GM18873 (cell line): ENCODE results near the gene NOTCH1.

Source experiments
- ATAC-seq: cut with Tn5 transposase; IDR thresholded peaks from one replicate; pipeline ENCODE4 v1.9.1; 2021; ENCODE audit warnings: mild to moderate bottlenecking, moderate library complexity, moderate number of reproducible peaks; ENCODE audit not compliant: unreplicated experiment, low FRiP score

The NOTCH1 gene

GRCh38 chr9:136545965-136546696 lies at the start of gene NOTCH1:
Gene NOTCH1 (minus strand): TSS chr9:136546048. CDS start chr9:136545786, 262 bp downstream.
- ATAC-seq = peak; percentile 59

DNA sequence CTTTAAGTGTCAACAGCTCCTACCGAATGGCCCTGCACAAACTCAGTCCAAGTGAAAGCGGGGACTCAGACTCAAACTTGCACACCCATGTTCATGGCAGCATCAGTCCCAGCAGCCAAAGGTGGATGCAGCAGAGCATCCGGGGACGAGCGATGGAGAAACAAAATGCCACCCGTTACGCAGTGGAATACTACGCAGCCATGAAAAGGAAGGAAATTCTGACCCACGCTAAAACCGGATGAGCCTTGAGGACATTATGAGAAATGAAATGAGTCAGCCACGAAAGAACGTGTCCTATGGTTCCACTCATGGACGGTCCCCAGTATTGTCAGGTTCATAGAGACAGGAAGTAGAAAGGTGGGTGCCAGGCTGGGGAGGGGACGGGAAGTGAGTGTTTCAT lies 48.6 kb upstream of the NOTCH1 start:
- no peak for ATAC-seq

DNA sequence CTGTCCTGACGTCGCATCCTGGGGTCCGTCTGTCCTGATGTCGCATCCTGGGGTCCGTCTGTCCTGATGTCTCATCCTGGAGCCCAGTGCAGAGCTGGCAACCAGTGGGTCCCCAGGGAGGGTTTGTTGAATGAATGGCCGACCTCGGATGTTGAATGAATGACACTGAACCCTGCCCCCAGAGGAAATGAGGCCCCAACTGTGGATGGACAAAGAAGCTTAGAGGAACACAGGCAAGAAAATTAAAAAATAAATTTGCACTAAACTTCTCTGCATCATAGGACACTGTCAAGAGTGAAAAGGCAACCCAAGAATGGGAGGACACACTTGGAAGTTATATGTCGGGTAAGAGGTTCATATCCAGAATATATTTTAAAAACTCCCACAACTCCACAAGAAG lies 47.7 kb upstream of the NOTCH1 start:
- no peak for ATAC-seq

- ATAC-seq = no peak
Observed at GRCh38 chr9:136592666-136593065, 46.8 kb upstream of the NOTCH1 start.

DNA sequence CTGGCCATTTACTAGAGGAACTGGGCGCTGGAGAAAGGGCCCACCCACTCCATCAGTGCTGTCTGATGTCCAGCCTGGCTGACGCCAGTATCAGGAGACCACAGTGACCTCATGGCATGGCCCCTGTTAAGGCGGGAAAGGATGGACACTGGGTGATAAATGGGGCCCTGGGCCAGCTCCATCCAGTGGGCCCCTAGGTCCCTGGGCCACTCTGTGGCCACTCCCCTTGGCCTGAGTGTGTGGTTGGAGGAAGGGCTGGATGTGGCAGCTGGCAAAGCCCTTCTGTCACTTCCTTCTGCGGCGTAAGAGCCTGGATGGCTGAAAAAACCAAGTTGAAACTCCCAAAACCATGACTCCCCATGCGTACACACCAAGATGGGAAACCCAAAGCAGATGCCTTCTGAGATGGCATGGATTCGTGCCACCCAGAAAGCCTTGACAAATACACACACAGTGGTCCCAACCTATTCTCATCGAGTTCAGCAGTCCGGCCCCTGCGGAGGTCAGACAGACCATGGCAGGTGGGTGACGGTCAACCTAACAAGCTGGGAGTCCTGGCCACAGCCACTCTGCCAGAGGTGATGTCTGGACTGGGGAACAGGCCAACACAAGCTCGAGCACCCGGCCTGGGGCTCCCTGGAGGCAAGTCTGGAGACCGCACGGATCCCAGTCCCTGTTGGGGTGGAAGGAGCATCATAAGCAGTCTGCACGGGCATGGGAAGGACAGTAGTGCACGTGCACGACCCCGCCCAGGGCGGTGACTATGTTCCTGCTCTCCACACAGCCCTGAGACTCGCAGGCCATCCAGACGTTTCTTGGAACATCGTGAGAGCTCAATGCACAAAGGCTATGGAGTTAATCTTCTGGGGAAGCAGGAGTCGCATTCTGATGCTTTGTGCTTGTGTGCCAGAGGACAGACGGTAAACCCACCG lies 45.2 kb upstream of the NOTCH1 start:
- ATAC-seq = no peak

DNA sequence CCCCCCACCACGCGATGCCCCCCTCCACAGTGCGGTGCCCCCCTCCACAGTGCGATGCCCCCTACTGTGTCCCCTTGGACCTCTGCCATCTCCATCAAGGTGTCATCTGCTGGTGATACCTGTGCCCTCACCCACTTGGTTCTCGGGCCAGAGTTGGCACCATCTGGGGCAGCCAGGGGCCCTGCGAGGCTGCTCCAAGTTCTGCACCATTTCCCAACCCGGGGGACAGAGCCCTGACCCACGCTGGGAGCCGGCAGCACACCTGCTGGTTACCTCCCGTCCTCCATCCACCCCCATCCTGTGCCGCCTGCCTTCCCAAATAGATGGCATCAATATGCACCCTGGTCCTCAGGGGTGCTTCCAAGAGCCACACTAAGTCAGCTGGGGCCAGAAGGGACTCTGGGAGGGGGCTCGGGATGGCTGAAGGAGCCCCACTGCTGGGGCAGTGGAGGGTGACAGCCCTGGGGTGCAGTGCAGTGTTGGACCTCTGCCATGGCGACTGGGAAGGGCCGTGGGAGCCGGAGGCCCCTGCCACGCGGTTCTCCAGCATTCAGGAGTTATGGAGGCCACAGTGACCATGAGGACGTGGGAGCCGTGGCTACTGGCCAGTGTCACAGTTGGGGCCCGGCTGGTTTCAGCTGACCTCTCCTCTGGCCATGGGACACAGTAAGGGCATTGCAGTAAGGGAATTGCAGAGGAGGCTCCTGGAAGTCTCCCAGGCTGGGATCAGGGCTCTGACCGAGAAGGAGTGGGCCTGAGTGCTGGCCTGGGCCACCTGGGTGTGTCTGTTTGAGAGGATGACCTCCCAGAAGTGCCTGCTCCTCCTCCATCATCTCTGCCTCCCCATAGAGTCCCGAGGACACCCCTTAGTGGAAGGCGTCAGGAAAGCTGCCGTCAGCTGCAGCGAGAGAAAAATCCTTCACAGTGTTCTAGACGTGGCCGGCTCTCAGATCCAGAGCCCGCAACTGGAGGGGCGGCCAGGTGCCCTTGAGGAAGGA lies 44.2 kb upstream of the NOTCH1 start:
- no peak for ATAC-seq

DNA sequence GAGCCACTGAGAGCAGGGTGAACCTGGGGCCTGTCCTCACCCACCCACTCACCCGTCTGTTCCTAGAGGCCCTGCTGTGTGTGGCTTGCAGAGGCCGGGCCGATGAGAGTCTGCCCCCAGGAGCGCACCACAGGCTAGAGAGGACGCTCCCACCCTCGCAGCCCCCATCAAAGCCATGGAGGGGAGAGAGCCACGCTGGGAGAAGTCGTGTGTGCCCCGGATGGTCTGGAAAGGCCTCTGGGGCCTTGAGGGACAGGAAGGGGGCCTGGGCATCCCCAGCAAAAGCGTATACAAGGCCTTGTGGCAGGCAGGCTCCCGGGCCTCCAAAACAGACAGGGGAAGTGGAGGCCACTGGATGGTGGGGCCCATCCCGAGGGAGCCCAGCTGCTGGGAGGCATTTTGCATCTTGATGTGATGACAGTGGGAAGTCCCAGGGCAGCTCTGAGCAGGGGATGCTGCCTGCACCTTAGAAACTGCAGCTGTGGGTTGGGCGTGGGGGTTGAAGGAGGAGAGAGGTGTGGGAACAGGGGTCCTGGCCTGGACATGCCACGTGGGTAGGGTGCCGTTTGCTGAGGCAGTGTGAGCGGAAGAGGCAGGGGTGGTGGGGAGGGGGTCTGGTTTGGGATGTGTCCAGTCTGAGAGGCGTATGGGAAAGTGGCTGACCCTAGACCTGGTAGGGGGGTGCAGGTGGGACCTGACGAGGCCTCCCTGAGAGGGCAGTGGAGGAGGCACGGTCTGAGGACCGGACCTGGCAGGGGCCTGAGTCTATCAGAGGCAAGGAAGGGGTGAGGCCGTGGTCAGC lies 43.0 kb upstream of the NOTCH1 start:
- no peak for ATAC-seq

GRCh38 chr9:136587944-136588662 lies 42.3 kb upstream of the NOTCH1 start:
- no peak for ATAC-seq

GRCh38 chr9:136587145-136587943 lies 41.5 kb upstream of the NOTCH1 start:
- no peak for ATAC-seq

GRCh38 chr9:136586391-136586953 lies 40.6 kb upstream of the NOTCH1 start:
- no peak for ATAC-seq

GRCh38 chr9:136585531-136586120 lies 39.8 kb upstream of the NOTCH1 start:
- no peak for ATAC-seq

DNA sequence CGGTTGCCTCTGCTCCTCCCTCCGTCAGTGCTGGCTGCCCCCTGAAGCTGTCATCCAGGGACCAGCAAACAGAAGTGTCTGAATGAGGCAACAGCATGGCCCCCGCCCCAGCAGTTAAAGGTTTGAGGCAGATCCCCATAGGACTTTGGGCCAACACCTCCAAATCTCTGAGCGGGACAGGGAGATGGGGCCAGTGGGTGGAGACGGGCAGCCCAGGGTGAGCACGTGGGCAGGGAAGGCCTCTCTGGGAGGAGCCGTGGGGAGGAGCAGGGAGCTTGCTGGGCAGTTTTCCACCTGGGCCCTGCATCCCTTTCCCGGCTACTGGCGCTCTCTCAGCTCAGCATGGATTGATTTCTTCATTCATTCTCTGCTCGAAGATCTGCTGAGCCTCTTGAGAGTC lies 39.1 kb upstream of the NOTCH1 start:
- ATAC-seq = no peak

DNA sequence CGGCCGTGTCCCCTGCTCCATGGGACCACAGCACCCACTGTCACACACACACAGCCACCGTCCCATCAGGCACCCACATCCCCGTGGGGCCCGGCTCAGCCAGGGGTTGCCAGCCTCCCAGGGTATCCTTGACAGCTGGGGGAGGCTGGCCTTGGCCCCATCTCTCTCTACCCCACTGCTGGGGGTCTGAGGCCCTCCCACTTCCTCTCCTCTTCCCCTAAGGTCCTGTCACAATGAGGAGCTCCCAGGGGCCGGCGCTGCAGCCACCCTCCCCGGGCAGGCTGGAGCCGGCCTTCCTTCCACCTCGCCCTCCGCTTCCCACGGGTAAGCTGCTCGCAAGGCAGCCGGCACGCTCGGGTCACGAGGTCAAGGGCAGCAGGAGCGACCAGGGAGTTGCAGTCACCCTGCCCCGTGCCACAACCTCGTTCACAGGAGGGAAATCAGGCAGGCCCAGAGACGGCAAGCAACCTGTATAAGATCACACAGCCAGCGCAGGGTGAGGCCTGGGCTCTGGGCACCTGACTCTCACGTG lies 38.6 kb upstream of the NOTCH1 start:
- no peak for ATAC-seq

DNA sequence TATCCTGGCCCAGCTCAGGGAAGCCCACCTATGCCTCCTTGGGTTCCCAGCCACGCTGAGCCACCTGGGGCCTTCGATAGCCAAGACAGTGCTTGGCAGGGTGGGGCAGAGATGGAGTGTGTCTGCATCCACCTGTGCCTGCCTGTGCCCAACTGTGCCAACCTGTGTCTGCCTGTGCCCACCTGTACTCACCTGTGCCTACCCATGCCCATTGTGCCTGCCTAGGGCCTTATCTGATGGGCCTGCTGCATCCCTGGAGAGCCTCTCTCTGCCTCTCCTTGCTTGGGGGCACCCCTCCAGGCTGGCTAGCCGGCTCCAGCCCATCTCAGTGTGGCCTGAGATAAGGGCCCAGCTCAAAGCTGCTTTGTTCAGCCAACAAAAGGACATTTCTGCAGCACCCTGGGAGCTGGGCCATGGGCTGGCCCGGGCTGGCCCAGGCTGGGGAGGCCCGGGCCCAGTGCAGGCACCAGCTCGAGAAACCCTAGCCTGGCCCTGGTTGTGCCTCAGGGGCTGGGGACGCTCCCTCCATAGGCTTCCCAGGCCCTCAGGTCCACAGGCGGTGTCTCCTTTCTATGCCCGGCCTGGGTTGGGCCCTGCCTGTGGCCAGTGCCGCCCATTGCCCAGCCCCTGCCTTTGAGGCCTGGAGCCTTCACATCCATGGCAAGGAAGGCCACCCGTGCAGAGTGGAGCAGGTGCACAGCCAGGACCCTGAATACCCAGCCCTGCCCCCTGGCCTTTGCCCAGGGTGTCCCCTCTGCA lies 37.3 kb upstream of the NOTCH1 start:
- no peak for ATAC-seq

DNA sequence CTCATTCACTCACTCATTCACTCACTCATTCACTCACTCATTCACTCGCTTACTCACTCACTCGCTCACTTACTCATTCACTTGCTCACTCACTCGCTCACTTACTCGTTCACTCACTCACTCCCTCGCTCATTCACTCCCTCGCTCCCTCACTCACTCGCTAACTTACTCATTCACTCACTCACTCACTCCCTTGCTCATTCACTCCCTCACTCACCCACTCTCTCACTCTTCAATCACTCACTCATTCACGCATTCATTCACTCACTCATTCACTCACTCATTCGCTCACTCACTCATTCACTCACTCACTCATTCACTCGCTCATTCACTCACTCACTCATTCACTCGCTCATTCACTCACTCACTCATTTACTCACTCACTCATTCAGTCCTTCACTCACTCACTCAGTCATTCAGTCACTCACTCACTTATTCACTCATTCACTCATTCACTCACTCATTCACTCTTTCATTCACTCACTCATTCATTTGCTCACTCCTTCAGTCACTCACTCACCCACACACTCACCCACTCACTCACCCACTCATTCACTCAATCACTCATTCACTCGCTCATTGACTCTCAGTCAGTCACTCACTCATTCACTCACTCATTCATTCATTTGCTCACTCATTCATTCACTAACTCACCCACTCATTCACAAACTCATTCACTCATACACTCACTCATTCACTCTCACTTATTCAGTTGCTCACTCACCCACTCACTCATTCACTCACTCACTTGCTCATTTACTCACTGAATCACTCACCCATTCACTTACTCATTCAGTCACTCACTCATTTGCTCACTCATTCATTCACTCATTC lies 36.0 kb upstream of the NOTCH1 start:
- no peak for ATAC-seq
